ENCODE data around the gene NALCN.

- no peak for TF ChIP-seq CTCF (IDR thresholded peaks at IDR 0.05)
- no peak for TF ChIP-seq EZH2 (IDR thresholded peaks at IDR 0.05; ENCODE audit: borderline replicate concordance, insufficient read depth, low read depth, low read length, poor library complexity, severe bottlenecking)
Observed at GRCh38 chr13:101412076-101412475, 4.2 kb downstream of the NALCN start.

Data from B cell (primary cell).